BE2C (cell line): Measurements from ENCODE around the gene KLHL35.

Experiments
- DNase-seq: peaks from one replicate; pipeline ENCODE4 v3.0.0-alpha.2; 2020
- H3K27me3 ChIP-seq: fragments of 250-450 bp; sonication (Bioruptor Pico); 2 replicates; pipeline ENCODE4 v1.5.1; 2020; ENCODE audit warnings: mild to moderate bottlenecking
- H3K36me3 ChIP-seq: fragments of 250-450 bp; sonication (Bioruptor Pico); 2 replicates; pipeline ENCODE4 v1.5.1; 2020; ENCODE audit warnings: mild to moderate bottlenecking
- H3K4me1 ChIP-seq: fragments of 250-450 bp; sonication (Bioruptor Pico); 2 replicates; pipeline ENCODE4 v1.5.1; 2020
- H3K4me3 ChIP-seq: 2 replicates; pipeline ENCODE4 v1.5.1; 2011; ENCODE audit warnings: low read depth, low read length
- H3K9me3 ChIP-seq: fragments of 250-450 bp; sonication (Bioruptor Pico); 2 replicates; pipeline ENCODE4 v1.5.1; 2020
- TF ChIP-seq, protein P1 (sequence below): IDR thresholded peaks from 2 replicates; pipeline ENCODE4 v1.5.1; 2012; ENCODE audit warnings: mild to moderate bottlenecking, low read depth, low read length

KLHL35 gene

GRCh38 chr11:75435571-75435925 lies 2.5 kb upstream of the KLHL35 start:
- H3K4me3 ChIP-seq = no peak overlapping the region
- DNase-seq = no peak
- H3K27me3 ChIP-seq = peaks cover 19% of the 10 kb centered on the region
- H3K4me1 ChIP-seq = no peaks in the 10 kb centered on the region
- TF ChIP-seq, protein P1, sequence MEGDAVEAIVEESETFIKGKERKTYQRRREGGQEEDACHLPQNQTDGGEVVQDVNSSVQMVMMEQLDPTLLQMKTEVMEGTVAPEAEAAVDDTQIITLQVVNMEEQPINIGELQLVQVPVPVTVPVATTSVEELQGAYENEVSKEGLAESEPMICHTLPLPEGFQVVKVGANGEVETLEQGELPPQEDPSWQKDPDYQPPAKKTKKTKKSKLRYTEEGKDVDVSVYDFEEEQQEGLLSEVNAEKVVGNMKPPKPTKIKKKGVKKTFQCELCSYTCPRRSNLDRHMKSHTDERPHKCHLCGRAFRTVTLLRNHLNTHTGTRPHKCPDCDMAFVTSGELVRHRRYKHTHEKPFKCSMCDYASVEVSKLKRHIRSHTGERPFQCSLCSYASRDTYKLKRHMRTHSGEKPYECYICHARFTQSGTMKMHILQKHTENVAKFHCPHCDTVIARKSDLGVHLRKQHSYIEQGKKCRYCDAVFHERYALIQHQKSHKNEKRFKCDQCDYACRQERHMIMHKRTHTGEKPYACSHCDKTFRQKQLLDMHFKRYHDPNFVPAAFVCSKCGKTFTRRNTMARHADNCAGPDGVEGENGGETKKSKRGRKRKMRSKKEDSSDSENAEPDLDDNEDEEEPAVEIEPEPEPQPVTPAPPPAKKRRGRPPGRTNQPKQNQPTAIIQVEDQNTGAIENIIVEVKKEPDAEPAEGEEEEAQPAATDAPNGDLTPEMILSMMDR = no peak
- no peaks in the 10 kb centered on the region for H3K9me3 ChIP-seq
- no peaks in the 10 kb centered on the region for H3K36me3 ChIP-seq

DNA sequence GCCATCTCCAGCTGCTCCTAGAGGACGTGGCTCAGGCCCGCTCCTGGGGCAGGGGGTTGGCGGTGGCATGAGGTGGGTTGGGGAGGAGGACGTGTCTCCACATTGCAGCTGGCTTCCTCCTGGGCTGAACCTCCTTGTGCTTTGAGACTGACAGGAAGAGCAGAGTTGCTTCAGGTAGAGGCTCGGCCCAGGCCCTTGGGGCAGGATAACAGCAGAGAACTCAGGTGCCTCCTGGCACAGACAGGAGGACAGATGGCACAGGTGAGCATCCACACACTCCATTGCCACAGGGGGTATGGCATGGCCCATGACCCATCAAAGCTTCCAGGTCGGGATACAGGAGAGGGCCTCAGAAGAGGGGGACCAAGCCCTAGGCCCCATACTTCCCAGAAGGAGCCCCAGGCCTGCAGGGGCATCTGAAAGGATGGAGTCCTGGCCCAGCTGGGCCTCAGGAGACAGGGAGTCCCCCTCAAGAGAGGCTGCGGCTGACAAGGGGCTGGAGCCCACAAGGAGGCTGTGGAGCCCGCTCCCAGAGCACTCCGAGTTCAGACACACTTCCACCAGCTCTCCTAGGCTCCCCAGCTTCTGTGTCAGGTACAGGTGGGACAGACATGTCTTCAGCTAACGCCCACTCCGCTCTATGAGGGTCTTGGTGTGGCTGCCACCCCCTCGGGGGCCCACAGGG lies 2.0 kb upstream of the KLHL35 start:
- H3K36me3 ChIP-seq = no peaks in the 10 kb centered on the region
- peaks cover 24% of the 10 kb centered on the region for H3K27me3 ChIP-seq
- H3K4me3 ChIP-seq = no peak overlapping the region
- TF ChIP-seq, protein P1 = no peak
- H3K9me3 ChIP-seq = no peaks in the 10 kb centered on the region
- no peak for DNase-seq
- H3K4me1 ChIP-seq = no peaks in the 10 kb centered on the region

GRCh38 chr11:75434051-75434450 lies 1.0 kb upstream of the KLHL35 start:
- Histone ChIP-seq H3K36me3 (no peaks in the 10 kb centered on the region), H3K9me3 (peaks cover 4% of the 10 kb centered on the region), H3K4me3 (no peak overlapping the region), H3K4me1 (no peaks in the 10 kb centered on the region), H3K27me3 (peaks cover 34% of the 10 kb centered on the region)
- TF ChIP-seq, protein P1 = no peak
- DNase-seq = no peak

- Histone ChIP-seq H3K9me3 (peaks cover 4% of the 10 kb centered on the region), H3K4me3 (no peak overlapping the region), H3K27me3 (peaks cover 36% of the 10 kb centered on the region), H3K4me1 (no peaks in the 10 kb centered on the region), H3K36me3 (no peaks in the 10 kb centered on the region)
- DNase-seq = no peak
- TF ChIP-seq, protein P1 = no peak
Measured at GRCh38 chr11:75433443-75433842, 440 bp upstream of the KLHL35 start.

- peaks cover 3% of the 10 kb centered on the region; the same call in 1 of the 2 replicates for H3K4me1 ChIP-seq
- H3K9me3 ChIP-seq = peaks cover 4% of the 10 kb centered on the region
- H3K4me3 ChIP-seq = no peak overlapping the region
- TF ChIP-seq, protein P1 = no peak
- no peaks in the 10 kb centered on the region for H3K36me3 ChIP-seq
- no peak for DNase-seq
- peaks cover 36% of the 10 kb centered on the region for H3K27me3 ChIP-seq
Measured at GRCh38 chr11:75431533-75432525, 1.2 kb downstream of the KLHL35 start.
